Mesendoderm (in vitro differentiated cells): Measurements from ENCODE around the gene ACKR4.
"Not testable (repeated sequence)": the region's sequence is repeated elsewhere in the genome, so short reads cannot be mapped to it uniquely, and the experiment has no call there.

Experiments
- DNase-seq: peaks from one replicate; pipeline ENCODE4 v3.0.0; 2013
- H2AK5ac ChIP-seq: 2 replicates; pipeline ENCODE4 v1.6.1; 2013; ENCODE audit warnings: low read length, inconsistent platforms
- H2BK120ac ChIP-seq: 2 replicates; pipeline ENCODE4 v1.6.1; 2013; ENCODE audit warnings: low read depth, mild to moderate bottlenecking, low read length, moderate library complexity, mixed read lengths
- H2BK15ac ChIP-seq: replicated peaks from 2 replicates; pipeline ENCODE4 v1.6.1; 2013; ENCODE audit warnings: low read depth, mild to moderate bottlenecking, moderate library complexity
- H2BK5ac ChIP-seq: 2 replicates; pipeline ENCODE4 v1.6.1; 2013; ENCODE audit warnings: low read length, inconsistent platforms
- H3K18ac ChIP-seq: 2 replicates; pipeline ENCODE4 v1.6.1; 2013; ENCODE audit warnings: mild to moderate bottlenecking, low read length, mixed read lengths
- H3K23ac ChIP-seq: one replicate; pipeline ENCODE4 v1.6.1; 2013; ENCODE audit warnings: low read length
- H3K27ac ChIP-seq: 2 replicates; pipeline ENCODE4 v1.5.1; 2013; ENCODE audit warnings: low read depth, mild to moderate bottlenecking, inconsistent platforms, low read length, moderate library complexity
- H3K27me3 ChIP-seq: 2 replicates; pipeline ENCODE4 v1.6.1; 2013; ENCODE audit warnings: low read length, control low read depth, mild to moderate bottlenecking, inconsistent platforms; ENCODE audit not compliant: insufficient read depth, poor library complexity
- H3K36me3 ChIP-seq: 2 replicates; pipeline ENCODE4 v1.6.1; 2013; ENCODE audit warnings: low read length, inconsistent platforms; ENCODE audit not compliant: control insufficient read depth, insufficient read depth
- H3K4ac ChIP-seq: one replicate; pipeline ENCODE4 v1.6.1; 2013; ENCODE audit warnings: low read depth, mild to moderate bottlenecking, low read length, moderate library complexity
- H3K4me1 ChIP-seq: 2 replicates; pipeline ENCODE4 v1.6.1; 2013; ENCODE audit warnings: low read depth, low read length, inconsistent platforms; ENCODE audit not compliant: control insufficient read depth
- H3K4me2 ChIP-seq: 2 replicates; pipeline ENCODE4 v1.6.1; 2013; ENCODE audit warnings: low read length
- H3K4me3 ChIP-seq: 2 replicates; pipeline ENCODE4 v1.5.1; 2013; ENCODE audit warnings: mild to moderate bottlenecking, low read length
- H3K56ac ChIP-seq: one replicate; pipeline ENCODE4 v1.6.1; 2013; ENCODE audit warnings: low read length
- H3K79me1 ChIP-seq: 2 replicates; pipeline ENCODE4 v1.6.1; 2013; ENCODE audit warnings: low read length, inconsistent platforms
- H3K79me2 ChIP-seq: 2 replicates; pipeline ENCODE4 v1.6.1; 2013; ENCODE audit warnings: mild to moderate bottlenecking, low read length; ENCODE audit not compliant: control insufficient read depth, insufficient read depth
- H3K9ac ChIP-seq: 2 replicates; pipeline ENCODE4 v1.6.1; 2013; ENCODE audit warnings: low read length, inconsistent platforms
- H4K5ac ChIP-seq: one replicate; pipeline ENCODE4 v1.6.1; 2013; ENCODE audit warnings: low read length
- H4K8ac ChIP-seq: one replicate; pipeline ENCODE4 v1.6.1; 2013; ENCODE audit warnings: low read depth, mild to moderate bottlenecking, control low read depth, low read length, moderate library complexity
- WGBS: extraction: QIAGEN DNeasy Blood & Tissue Kit; methylation state at CpG from one replicate; pipeline ENCODE4 v1.1.7; 2013; ENCODE audit warnings: low lambda C conversion rate, missing lambda C conversion rate; ENCODE audit not compliant: insufficient coverage; ENCODE audit errors: extremely low coverage; 5-methylcytosine and 5-hydroxymethylcytosine counted together

ACKR4 gene

DNA sequence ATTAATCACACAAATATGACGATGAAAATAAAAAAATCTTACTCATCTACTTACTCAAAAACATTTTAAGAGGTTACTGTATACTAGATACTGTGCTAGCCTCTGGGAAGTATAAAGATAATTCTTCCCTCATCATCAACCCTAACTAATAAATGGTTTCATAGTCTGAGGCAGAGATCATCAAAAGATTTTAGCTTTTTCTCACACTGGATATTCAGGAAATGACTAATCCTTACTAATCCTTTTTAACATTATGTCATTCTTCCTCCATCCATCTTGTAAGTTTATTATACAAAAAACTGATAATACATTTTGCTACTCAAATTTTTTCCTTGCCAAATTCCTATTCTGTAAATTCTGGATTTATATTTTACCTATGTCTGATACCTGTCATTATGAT, 32.9 kb downstream of the ACKR4 start:
- H3K4me1 ChIP-seq = no peaks in the 10 kb centered on the region

DNA sequence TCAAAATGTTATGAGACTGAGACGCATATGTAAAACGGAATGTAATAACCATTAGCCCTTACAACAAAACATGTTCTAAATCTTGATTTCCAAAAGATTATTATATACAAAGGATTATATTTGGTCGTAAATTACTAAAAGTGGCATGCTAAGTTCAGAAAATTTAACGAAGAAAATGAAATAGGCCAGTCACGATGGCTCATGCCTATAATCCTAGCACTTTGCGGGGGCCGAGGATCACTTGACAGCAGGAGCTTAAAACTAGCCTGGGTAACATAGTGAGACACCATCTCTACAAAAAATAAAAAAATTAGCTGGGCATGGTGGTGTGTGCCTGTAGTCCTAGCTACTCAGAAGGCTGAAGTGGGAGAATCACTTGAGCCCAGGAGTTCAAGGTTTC, 33.5 kb downstream of the ACKR4 start:
- no peak overlapping the region for H3K18ac ChIP-seq
- no peak overlapping the region for H2BK120ac ChIP-seq
- no peak overlapping the region for H4K5ac ChIP-seq
- H3K36me3 ChIP-seq = no peaks in the 10 kb centered on the region
- no peaks in the 10 kb centered on the region for H3K27me3 ChIP-seq
- no peak overlapping the region for H2AK5ac ChIP-seq
- no peak overlapping the region for H4K8ac ChIP-seq
- no peak overlapping the region for H3K4me3 ChIP-seq
- no peaks in the 10 kb centered on the region for H3K79me2 ChIP-seq
- DNase-seq = no peak
- no peak overlapping the region for H3K4me2 ChIP-seq
- no peak overlapping the region for H3K4ac ChIP-seq
- no peak overlapping the region for H3K27ac ChIP-seq
- no peaks in the 10 kb centered on the region for H3K79me1 ChIP-seq
- H3K9ac ChIP-seq = no peak overlapping the region
- no CpG with 5 or more reads among the region's 7 CpGs for WGBS
- no peak overlapping the region for H2BK5ac ChIP-seq
- H3K23ac ChIP-seq = no peak overlapping the region
- H2BK15ac ChIP-seq = no peak overlapping the region
- H3K4me1 ChIP-seq = no peaks in the 10 kb centered on the region
- H3K56ac ChIP-seq = no peak overlapping the region

More for the DNA sequence above, 32.9 kb downstream of the ACKR4 start:
- no peaks in the 10 kb centered on the region for H3K79me1 ChIP-seq
- 100% methylated on average over 1 of the region's 1 CpG for WGBS
- H3K56ac ChIP-seq = no peak overlapping the region
- no peak overlapping the region for H2BK120ac ChIP-seq
- H3K4me2 ChIP-seq = no peak overlapping the region
- H3K36me3 ChIP-seq = no peaks in the 10 kb centered on the region
- H3K4ac ChIP-seq = no peak overlapping the region
- no peak for DNase-seq
- no peak overlapping the region for H4K8ac ChIP-seq
- no peak overlapping the region for H2AK5ac ChIP-seq
- no peak overlapping the region for H4K5ac ChIP-seq
- H3K23ac ChIP-seq = no peak overlapping the region
- H3K9ac ChIP-seq = no peak overlapping the region
- no peaks in the 10 kb centered on the region for H3K27me3 ChIP-seq
- H2BK15ac ChIP-seq = no peak overlapping the region
- no peak overlapping the region for H3K27ac ChIP-seq
- H3K4me3 ChIP-seq = no peak overlapping the region
- no peak overlapping the region for H2BK5ac ChIP-seq
- no peaks in the 10 kb centered on the region for H3K79me2 ChIP-seq
- no peak overlapping the region for H3K18ac ChIP-seq

DNA sequence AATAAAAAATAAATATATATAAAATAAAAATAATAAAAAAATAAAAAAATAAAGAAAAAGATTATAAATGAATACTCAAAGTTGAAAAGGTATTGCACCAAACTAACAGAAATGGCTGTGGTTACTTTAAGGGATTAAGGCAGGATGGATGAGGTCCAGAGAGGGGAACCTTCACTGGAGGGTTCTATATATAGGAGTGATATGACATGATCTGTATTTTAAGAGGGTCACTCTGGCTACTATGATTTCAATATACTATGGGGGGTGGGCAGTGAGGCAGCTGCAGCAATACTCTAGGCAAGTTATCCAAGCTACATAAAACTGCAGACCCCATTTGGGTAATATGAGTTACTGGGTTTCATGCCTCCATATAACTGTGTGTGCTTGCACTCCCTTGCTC, 38.0 kb downstream of the ACKR4 start:
- DNase-seq = no peak
- Histone ChIP-seq H2BK15ac (no peak overlapping the region), H3K18ac (no peak overlapping the region), H2BK120ac (no peak overlapping the region), H3K4me1 (no peaks in the 10 kb centered on the region), H4K8ac (no peak overlapping the region), H3K9ac (no peak overlapping the region), H3K79me2 (no peaks in the 10 kb centered on the region), H2AK5ac (no peak overlapping the region), H2BK5ac (no peak overlapping the region), H3K4me2 (no peak overlapping the region), H3K27me3 (no peaks in the 10 kb centered on the region), H4K5ac (no peak overlapping the region), H3K36me3 (no peaks in the 10 kb centered on the region), H3K27ac (no peak overlapping the region), H3K79me1 (no peaks in the 10 kb centered on the region), H3K4ac (no peak overlapping the region), H3K23ac (no peak overlapping the region), H3K4me3 (no peak overlapping the region), H3K56ac (no peak overlapping the region)

DNA sequence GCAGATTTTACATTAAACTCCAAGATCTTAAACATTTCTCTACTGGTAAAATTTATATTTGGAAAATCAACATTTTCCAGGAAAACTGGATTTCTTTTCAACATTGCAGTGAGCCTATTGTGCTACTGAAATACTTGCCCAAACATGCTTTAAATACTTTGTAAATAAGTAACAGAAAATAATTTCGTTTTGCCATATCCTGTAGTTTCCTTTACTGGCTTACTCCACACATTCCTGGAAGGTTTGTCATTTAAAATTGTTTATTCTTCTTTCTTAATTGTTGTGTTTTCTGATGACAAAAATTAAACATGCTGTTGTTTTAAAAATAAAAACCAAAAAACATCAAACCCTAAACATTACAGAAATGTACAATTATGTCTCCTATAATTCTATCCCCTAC, 40.5 kb downstream of the ACKR4 start:
- DNase-seq = no peak
- Histone ChIP-seq H3K27ac (no peak overlapping the region), H3K4ac (no peak overlapping the region), H3K4me2 (no peak overlapping the region), H3K79me2 (no peaks in the 10 kb centered on the region), H2BK120ac (no peak overlapping the region), H3K56ac (no peak overlapping the region), H3K79me1 (no peaks in the 10 kb centered on the region), H4K8ac (no peak overlapping the region), H3K36me3 (no peaks in the 10 kb centered on the region), H3K27me3 (no peaks in the 10 kb centered on the region), H2BK5ac (no peak overlapping the region), H3K9ac (no peak overlapping the region), H2AK5ac (no peak overlapping the region), H3K4me3 (no peak overlapping the region), H2BK15ac (no peak overlapping the region), H3K4me1 (no peaks in the 10 kb centered on the region), H4K5ac (no peak overlapping the region), H3K18ac (no peak overlapping the region), H3K23ac (no peak overlapping the region)
- WGBS = no CpG with 5 or more reads among the region's 1 CpG

DNA sequence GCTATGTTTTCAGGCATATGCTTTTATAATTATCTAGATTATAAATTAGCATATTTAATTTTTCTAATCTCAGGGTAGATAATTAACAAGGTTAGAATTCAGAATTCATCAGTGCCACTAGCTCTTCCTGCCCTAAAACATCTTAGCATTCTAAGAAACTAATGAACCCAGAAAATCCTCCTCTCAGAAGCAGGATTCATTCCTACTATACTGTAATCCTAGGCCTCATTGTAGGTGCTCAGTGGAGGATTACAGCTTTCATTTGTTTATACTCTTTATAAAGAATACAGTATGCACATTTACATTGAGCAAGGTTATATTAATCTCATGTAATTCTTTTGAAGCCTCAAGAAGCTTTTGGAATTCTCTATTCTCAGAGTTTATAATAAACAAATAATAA, 41.6 kb downstream of the ACKR4 start:
- no peaks in the 10 kb centered on the region for H3K4me1 ChIP-seq
- no peak overlapping the region for H3K18ac ChIP-seq
- no peak overlapping the region for H4K5ac ChIP-seq
- no peak overlapping the region for H3K56ac ChIP-seq
- no peak overlapping the region for H3K9ac ChIP-seq
- H3K23ac ChIP-seq = no peak overlapping the region
- no peak overlapping the region for H2BK120ac ChIP-seq
- no peak overlapping the region for H3K27ac ChIP-seq
- no peak for DNase-seq
- no peak overlapping the region for H2BK5ac ChIP-seq
- no peaks in the 10 kb centered on the region for H3K79me2 ChIP-seq
- no peaks in the 10 kb centered on the region for H3K27me3 ChIP-seq
- no peaks in the 10 kb centered on the region for H3K36me3 ChIP-seq
- H4K8ac ChIP-seq = no peak overlapping the region
- no peak overlapping the region for H2AK5ac ChIP-seq
- H3K4ac ChIP-seq = no peak overlapping the region
- no peaks in the 10 kb centered on the region for H3K79me1 ChIP-seq
- no peak overlapping the region for H3K4me3 ChIP-seq
- H2BK15ac ChIP-seq = no peak overlapping the region
- no peak overlapping the region for H3K4me2 ChIP-seq

DNA sequence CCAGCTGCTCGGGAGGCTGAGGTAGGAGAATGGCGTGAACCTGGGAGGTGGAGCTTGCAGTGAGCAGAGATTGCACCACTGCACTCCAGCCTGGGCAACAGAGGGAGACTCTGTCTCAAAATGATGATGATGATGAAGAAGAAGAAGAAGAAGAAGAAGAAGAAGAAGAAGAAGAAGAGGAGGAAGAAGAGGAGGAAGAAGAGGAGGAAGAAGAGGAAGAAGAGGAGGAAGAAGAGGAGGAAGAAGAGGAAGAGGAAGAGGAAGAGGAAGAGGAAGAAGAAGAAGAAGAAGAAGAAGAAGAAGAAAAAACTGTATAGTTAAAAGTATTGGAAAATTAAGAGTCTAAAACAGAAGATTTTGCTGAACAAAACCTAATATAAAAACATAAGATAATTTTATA, 44.4 kb downstream of the ACKR4 start:
- H4K8ac ChIP-seq, H2BK5ac ChIP-seq, H3K27ac ChIP-seq, H2BK15ac ChIP-seq, H3K4ac ChIP-seq, H2BK120ac ChIP-seq, H3K27me3 ChIP-seq, H3K4me2 ChIP-seq, H3K79me2 ChIP-seq, H3K9ac ChIP-seq, DNase-seq, H3K56ac ChIP-seq, H4K5ac ChIP-seq, H3K79me1 ChIP-seq, H3K18ac ChIP-seq, H3K4me1 ChIP-seq, H3K23ac ChIP-seq, H3K36me3 ChIP-seq, H2AK5ac ChIP-seq, H3K4me3 ChIP-seq: not testable (repeated sequence)
- no CpG with 5 or more reads among the region's 2 CpGs for WGBS
